ENCODE measurements around the gene GLI1. TPM values are rescaled to one million over a fixed set of nuclear protein-coding genes. Genes with fewer than 3 reads are reported as not detected.
A peak's percentile ranks its signal among the peaks of the same experiment; 100 is the strongest.
"Not testable (repeated sequence)": the region's sequence is repeated elsewhere in the genome, so short reads cannot be mapped to it uniquely, and the experiment has no call there.

GLI1 gene
- total RNA-seq, 8 experiments from 2014 or later, result 0.66 to 8.3 (median 3.2) TPM

GRCh38 chr12:57498132-57498502 lies 38.5 kb downstream of the GLI1 start:
- Histone ChIP-seq H3K27ac (no peak overlapping the region), H3K4me3 (no peak overlapping the region), H3K4me1 (replicated peaks in 1 of 2) (no peaks in the 10 kb centered on the region)
- in situ Hi-C loops (cut with MboI; ENCODE audit: low pct_unique_long_range_greater_than_20kb in 2 of 9, low sequenced_read_pairs in 9 of 9, unreplicated experiment in 9 of 9), result no loop called here
- ATAC-seq (replicated peaks in 6 of 8), result peak in 2 of 8 experiments; percentile 10 to 79
- 80 to 100% (median 90%) methylated on average over 1 to 5 of the region's 9 CpGs; no CpG with 5 or more reads in 5 of the 10 experiments for WGBS, 10 experiments

DNA sequence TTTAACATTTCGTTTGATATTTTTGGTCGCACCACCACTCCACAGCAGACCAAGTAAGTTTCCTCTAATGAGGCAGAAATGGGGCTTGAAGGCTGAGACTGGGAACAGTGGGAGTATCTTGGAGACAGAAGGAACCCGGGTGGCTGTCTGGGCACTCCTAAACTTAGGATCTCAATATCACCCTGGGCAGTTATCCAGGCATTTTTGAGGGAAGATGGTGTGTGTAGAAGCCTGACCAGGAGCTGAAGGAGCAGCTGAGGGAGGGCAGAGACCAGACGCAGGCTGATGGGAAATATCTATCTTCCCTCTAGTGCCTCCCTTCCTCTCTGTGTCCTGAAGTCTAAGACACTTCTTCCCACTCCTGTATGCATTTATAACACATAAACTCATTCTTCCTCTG lies 39.0 kb downstream of the GLI1 start:
- no peak for ATAC-seq (replicated peaks in 6 of 8)
- Histone ChIP-seq H3K4me3 (no peak overlapping the region), H3K27ac (no peak overlapping the region), H3K4me1 (replicated peaks in 1 of 2) (no peaks in the 10 kb centered on the region)
- WGBS, 10 experiments, result 80 to 100% (median 100%) methylated on average over 1 to 2 of the region's 4 CpGs; no CpG with 5 or more reads in 3 of the 10 experiments
- in situ Hi-C loops (cut with MboI; ENCODE audit: low pct_unique_long_range_greater_than_20kb in 2 of 9, low sequenced_read_pairs in 9 of 9, unreplicated experiment in 9 of 9), result no loop called here

GRCh38 chr12:57500213-57500612 lies 40.6 kb downstream of the GLI1 start:
- Histone ChIP-seq H3K4me3 (no peak overlapping the region), H3K27ac (no peak overlapping the region), H3K4me1 (replicated peaks in 1 of 2) (no peaks in the 10 kb centered on the region)
- 89 to 97% (median 95%) methylated on average over 3 to 10 of the region's 11 CpGs; no CpG with 5 or more reads in 3 of the 10 experiments for WGBS, 10 experiments
- in situ Hi-C loops (cut with MboI; ENCODE audit: low pct_unique_long_range_greater_than_20kb in 2 of 9, low sequenced_read_pairs in 9 of 9, unreplicated experiment in 9 of 9), result no loop called here
- ATAC-seq (replicated peaks in 6 of 8), result no peak

DNA sequence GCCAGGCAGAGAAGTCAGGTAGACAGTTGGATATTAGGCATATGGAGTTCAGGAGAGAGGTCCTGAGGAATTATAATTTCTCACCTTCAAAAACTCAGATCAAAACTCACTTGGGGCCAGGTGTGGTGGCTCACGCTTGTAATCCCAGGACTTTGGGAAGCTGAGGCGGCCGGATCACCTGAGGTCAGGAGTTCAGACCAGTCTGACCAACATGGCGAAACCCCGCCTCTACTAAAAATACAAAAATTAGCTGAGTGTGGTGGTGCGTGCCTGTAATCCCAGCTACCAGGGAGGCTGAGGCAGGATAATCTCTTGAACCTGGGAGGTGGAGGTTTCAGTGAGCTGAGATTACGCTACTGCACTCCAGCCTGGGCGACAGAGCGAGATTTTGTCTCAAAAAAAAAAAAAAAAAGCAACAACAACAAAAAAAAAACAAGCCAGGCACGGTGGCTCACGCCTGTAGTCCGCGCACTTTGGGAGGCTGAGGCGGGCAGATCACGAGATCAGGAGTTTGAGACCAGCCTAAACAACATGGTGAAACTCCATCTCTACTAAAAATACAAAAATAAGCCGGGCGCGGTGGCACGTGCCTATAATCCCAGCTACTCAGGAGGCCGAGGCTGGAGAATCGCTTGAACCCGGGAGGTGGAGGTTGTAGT lies 42.9 kb downstream of the GLI1 start:
- H3K27ac ChIP-seq; in situ Hi-C loops (cut with MboI; ENCODE audit: low pct_unique_long_range_greater_than_20kb in 2 of 9, low sequenced_read_pairs in 9 of 9, unreplicated experiment in 9 of 9); H3K4me1 ChIP-seq (replicated peaks in 1 of 2); ATAC-seq (replicated peaks in 6 of 8); H3K4me3 ChIP-seq: not testable (repeated sequence)
- 93 to 100% (median 98%) methylated on average over 2 to 20 of the region's 22 CpGs; no CpG with 5 or more reads in 3 of the 10 experiments for WGBS, 10 experiments

DNA sequence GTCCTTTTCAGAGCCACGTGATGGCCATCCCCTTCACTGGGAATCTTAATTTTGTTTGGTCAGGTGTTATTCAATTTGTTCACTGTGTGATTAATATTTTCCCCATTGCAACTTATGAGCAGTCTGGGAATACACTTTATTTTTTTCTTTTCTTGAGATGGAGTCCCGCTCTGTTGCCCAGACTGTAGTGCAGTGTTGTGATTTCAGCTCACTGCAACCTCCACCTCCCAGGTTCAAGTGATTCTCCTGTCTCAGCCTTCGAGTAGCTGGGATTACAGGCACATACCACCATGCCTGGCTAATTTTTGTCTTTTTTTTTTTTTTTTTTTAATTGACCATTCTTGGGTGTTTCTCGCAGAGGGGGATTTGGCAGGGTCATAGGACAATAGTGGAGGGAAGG lies 47.0 kb downstream of the GLI1 start:
- H3K27ac ChIP-seq; in situ Hi-C loops (cut with MboI; ENCODE audit: low pct_unique_long_range_greater_than_20kb in 2 of 9, low sequenced_read_pairs in 9 of 9, unreplicated experiment in 9 of 9); H3K4me3 ChIP-seq; ATAC-seq (replicated peaks in 6 of 8); H3K4me1 ChIP-seq (replicated peaks in 1 of 2): not testable (repeated sequence)
- WGBS, 10 experiments, result 67 to 100% (median 95%) methylated on average over 1 to 3 of the region's 4 CpGs; no CpG with 5 or more reads in 1 of the 10 experiments

GRCh38 chr12:57507796-57508195 lies 48.2 kb downstream of the GLI1 start:
- no CpG with 5 or more reads among the region's 28 CpGs for WGBS, 10 experiments
- H3K4me1 ChIP-seq (replicated peaks in 1 of 2); H3K27ac ChIP-seq; in situ Hi-C loops (cut with MboI; ENCODE audit: low pct_unique_long_range_greater_than_20kb in 2 of 9, low sequenced_read_pairs in 9 of 9, unreplicated experiment in 9 of 9); H3K4me3 ChIP-seq; ATAC-seq (replicated peaks in 6 of 8): not testable (repeated sequence)

DNA sequence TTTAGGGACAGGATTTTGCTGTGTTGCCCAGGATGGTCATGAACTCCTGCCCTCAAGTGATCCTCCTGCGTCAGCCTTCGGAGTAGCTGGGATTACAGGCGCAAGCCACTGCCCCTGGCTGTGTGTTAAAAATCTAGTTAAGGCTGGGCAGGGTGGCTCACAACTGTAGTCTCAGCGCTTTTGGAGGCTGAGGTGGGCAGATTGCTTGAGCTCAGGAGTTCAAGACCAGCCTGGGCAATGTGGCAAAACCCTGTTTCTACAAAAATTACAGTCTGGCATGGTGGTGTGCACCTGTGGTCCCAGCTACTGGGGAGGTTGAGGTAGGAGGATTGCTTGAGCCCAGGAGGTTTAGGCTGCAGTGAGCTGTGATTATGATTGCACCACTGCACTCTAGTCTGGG lies 51.6 kb downstream of the GLI1 start:
- H3K4me1 ChIP-seq (replicated peaks in 1 of 2), result peaks cover 0 to 2% of the 10 kb centered on the region in 2 donors
- in situ Hi-C loops (cut with MboI; ENCODE audit: low pct_unique_long_range_greater_than_20kb in 2 of 9, low sequenced_read_pairs in 9 of 9, unreplicated experiment in 9 of 9), result no loop called here
- H3K27ac ChIP-seq, result no peak overlapping the region
- WGBS, 10 experiments, result 85 to 100% (median 100%) methylated on average over 1 to 3 of the region's 4 CpGs; no CpG with 5 or more reads in 6 of the 10 experiments
- peak in 1 of 8 experiments; percentile 4 for ATAC-seq (replicated peaks in 6 of 8)
- H3K4me3 ChIP-seq, result no peak overlapping the region

- no peak overlapping the region for H3K27ac ChIP-seq
- in situ Hi-C loops (cut with MboI; ENCODE audit: low pct_unique_long_range_greater_than_20kb in 2 of 9, low sequenced_read_pairs in 9 of 9, unreplicated experiment in 9 of 9), result no loop called here
- ATAC-seq (replicated peaks in 6 of 8), result peak in 1 of 8 experiments; percentile 3
Observed at GRCh38 chr12:57511588-57512325, 52.2 kb downstream of the GLI1 start.

DNA sequence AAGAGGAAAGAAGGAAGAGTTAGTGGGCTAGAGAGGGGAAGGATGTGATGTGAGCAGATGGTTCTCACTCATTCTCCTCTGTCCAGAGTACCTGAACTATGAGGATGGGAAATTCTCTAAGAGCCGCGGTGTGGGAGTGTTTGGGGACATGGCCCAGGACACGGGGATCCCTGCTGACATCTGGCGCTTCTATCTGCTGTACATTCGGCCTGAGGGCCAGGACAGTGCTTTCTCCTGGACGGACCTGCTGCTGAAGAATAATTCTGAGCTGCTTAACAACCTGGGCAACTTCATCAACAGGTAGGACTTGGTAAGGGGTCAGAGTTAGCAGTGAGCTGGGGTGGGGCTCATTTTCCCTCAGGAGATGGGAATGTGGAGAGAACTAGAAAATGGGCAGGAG lies 53.1 kb downstream of the GLI1 start:
- Histone ChIP-seq H3K4me3 (no peak overlapping the region), H3K27ac (no peak overlapping the region), H3K4me1 (replicated peaks in 1 of 2) (peaks cover 6 to 10% of the 10 kb centered on the region in 2 donors)
- in situ Hi-C loops (cut with MboI; ENCODE audit: low pct_unique_long_range_greater_than_20kb in 2 of 9, low sequenced_read_pairs in 9 of 9, unreplicated experiment in 9 of 9), result no loop called here
- peak in 1 of 8 experiments; percentile 4 for ATAC-seq (replicated peaks in 6 of 8)
- 86 to 100% (median 90%) methylated on average over 2 to 4 of the region's 6 CpGs; no CpG with 5 or more reads in 5 of the 10 experiments for WGBS, 10 experiments

More at GRCh38 chr12:57511588-57512325, 52.2 kb downstream of the GLI1 start:
- H3K4me1 ChIP-seq (replicated peaks in 1 of 2), result peaks cover 0 to 4% of the 10 kb centered on the region in 2 donors
- no peak overlapping the region for H3K4me3 ChIP-seq
- WGBS, 10 experiments, result 95 to 100% (median 100%) methylated on average over 1 to 6 of the region's 7 CpGs; no CpG with 5 or more reads in 1 of the 10 experiments

DNA sequence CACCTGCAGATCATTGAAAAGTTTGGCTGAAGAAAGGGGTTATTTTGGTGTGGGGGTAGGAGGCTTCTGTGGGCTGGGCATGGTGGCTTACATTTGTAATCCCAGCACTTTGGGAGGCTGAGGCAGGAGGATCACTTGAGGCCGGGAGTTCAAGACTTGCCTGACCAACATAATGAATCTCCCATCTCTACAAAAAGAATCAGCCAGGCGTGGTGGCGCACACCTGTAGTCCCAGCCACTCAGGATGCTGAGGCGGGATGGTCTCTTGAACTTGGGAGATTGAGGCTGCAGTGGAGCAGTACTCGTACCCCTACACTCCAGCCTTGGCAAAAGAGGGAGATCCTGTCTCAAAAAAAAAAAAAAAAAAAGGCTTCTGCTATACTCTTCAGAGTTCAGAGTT lies 53.7 kb downstream of the GLI1 start:
- H3K27ac ChIP-seq, result no peak overlapping the region
- ATAC-seq (replicated peaks in 6 of 8), result no peak
- 83 to 100% (median 93%) methylated on average over 1 to 4 of the region's 5 CpGs; no CpG with 5 or more reads in 4 of the 10 experiments for WGBS, 10 experiments
- in situ Hi-C loops (cut with MboI; ENCODE audit: low pct_unique_long_range_greater_than_20kb in 2 of 9, low sequenced_read_pairs in 9 of 9, unreplicated experiment in 9 of 9), result no loop called here
- H3K4me1 ChIP-seq (replicated peaks in 1 of 2), result peaks cover 10 to 16% of the 10 kb centered on the region in 2 donors
- H3K4me3 ChIP-seq, result no peak overlapping the region

GRCh38 chr12:57513677-57514076 lies 54.1 kb downstream of the GLI1 start:
- H3K27ac ChIP-seq; in situ Hi-C loops (cut with MboI; ENCODE audit: low pct_unique_long_range_greater_than_20kb in 2 of 9, low sequenced_read_pairs in 9 of 9, unreplicated experiment in 9 of 9); ATAC-seq (replicated peaks in 6 of 8); H3K4me3 ChIP-seq: not testable (repeated sequence)
- H3K4me1 ChIP-seq (replicated peaks in 1 of 2), result peaks cover 15 to 19% of the 10 kb centered on the region in 2 donors
- 81 to 100% (median 100%) methylated on average over 1 to 6 of the region's 6 CpGs; no CpG with 5 or more reads in 4 of the 10 experiments for WGBS, 10 experiments

- WGBS, 10 experiments, result 80 to 100% (median 90%) methylated on average over 1 to 3 of the region's 9 CpGs; no CpG with 5 or more reads in 5 of the 10 experiments
- in situ Hi-C loops (cut with MboI; ENCODE audit: low pct_unique_long_range_greater_than_20kb in 2 of 9, low sequenced_read_pairs in 9 of 9, unreplicated experiment in 9 of 9); H3K27ac ChIP-seq; ATAC-seq (replicated peaks in 6 of 8); H3K4me3 ChIP-seq: not testable (repeated sequence)
- peaks cover 19 to 20% of the 10 kb centered on the region in 2 donors for H3K4me1 ChIP-seq (replicated peaks in 1 of 2)
Observed at GRCh38 chr12:57514246-57514645, 54.7 kb downstream of the GLI1 start.

- H3K27ac ChIP-seq, result no peak overlapping the region
- in situ Hi-C loops (cut with MboI; ENCODE audit: low pct_unique_long_range_greater_than_20kb in 2 of 9, low sequenced_read_pairs in 9 of 9, unreplicated experiment in 9 of 9), result no loop called here
- H3K4me3 ChIP-seq, result no peak overlapping the region
- 79 to 100% (median 100%) methylated on average over 1 to 9 of the region's 9 CpGs; no CpG with 5 or more reads in 3 of the 10 experiments for WGBS, 10 experiments
- peak in 4 of 8 experiments; percentile 2 to 9 (median 4) for ATAC-seq (replicated peaks in 6 of 8)
- peaks cover 19 to 20% of the 10 kb centered on the region in 2 donors for H3K4me1 ChIP-seq (replicated peaks in 1 of 2)
Observed at GRCh38 chr12:57514720-57515407, 55.3 kb downstream of the GLI1 start.

Measured in motor neuron (in vitro differentiated cells).